ENCODE results near the gene PTGES3.

GRCh38 chr12:56622535-56622934 is 65.5 kb downstream of the PTGES3 start:
- TF ChIP-seq MAX (CRISPR knock-in tag; IDR thresholded peaks at IDR 0.05), result no peak
- TF ChIP-seq CTCF (IDR thresholded peaks at IDR 0.05), result no peak
- no peak for TF ChIP-seq AFF4 (CRISPR knock-in tag; IDR thresholded peaks at IDR 0.05; ENCODE audit: borderline replicate concordance)
- no peak for TF ChIP-seq ZNF671 (CRISPR knock-in tag; IDR thresholded peaks at IDR 0.05)
- TF ChIP-seq ZNF219 (CRISPR knock-in tag; IDR thresholded peaks at IDR 0.05; ENCODE audit: borderline replicate concordance), result no peak
- no peak for TF ChIP-seq ATF2 (CRISPR knock-in tag; IDR thresholded peaks at IDR 0.05; ENCODE audit: borderline replicate concordance, low read depth)
- no peak for TF ChIP-seq FOXJ3 (CRISPR knock-in tag; IDR thresholded peaks at IDR 0.05; ENCODE audit: borderline replicate concordance)
- TF ChIP-seq CREM (CRISPR knock-in tag; IDR thresholded peaks at IDR 0.05), result no peak
